ENCODE data around the gene BEST3.

DNA sequence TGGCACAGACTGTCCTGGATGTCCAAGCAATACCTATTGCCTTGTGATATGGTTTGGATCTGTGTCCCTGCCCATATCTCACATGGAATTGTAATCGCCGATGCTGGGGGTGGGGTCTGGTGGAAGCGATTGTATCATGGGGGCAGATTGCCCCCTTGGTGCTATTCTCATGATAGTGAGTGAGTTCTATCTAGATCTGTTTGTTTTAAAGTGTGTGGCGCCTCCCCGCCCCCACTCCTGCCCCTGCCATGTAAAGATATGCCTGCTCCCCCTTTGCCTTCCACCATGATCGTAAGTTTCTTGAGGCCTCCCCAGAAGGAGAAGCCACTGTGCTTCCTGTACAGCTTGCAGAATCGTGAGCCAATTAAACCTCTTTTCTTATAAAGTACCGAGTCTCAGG is 71.6 kb downstream of the BEST3 start:
- TF ChIP-seq POLR2A (IDR thresholded peaks at IDR 0.05) = no peak
- TF ChIP-seq, protein P1, sequence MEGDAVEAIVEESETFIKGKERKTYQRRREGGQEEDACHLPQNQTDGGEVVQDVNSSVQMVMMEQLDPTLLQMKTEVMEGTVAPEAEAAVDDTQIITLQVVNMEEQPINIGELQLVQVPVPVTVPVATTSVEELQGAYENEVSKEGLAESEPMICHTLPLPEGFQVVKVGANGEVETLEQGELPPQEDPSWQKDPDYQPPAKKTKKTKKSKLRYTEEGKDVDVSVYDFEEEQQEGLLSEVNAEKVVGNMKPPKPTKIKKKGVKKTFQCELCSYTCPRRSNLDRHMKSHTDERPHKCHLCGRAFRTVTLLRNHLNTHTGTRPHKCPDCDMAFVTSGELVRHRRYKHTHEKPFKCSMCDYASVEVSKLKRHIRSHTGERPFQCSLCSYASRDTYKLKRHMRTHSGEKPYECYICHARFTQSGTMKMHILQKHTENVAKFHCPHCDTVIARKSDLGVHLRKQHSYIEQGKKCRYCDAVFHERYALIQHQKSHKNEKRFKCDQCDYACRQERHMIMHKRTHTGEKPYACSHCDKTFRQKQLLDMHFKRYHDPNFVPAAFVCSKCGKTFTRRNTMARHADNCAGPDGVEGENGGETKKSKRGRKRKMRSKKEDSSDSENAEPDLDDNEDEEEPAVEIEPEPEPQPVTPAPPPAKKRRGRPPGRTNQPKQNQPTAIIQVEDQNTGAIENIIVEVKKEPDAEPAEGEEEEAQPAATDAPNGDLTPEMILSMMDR (IDR thresholded peaks at IDR 0.05) = no peak

All from uterus (tissue), 2 donors.